Measurements from ENCODE around the gene ATP9A. TPM values are rescaled to one million over a fixed set of nuclear protein-coding genes. Genes with fewer than 3 reads are reported as not detected.

Gene ATP9A
- total and polyA plus RNA-seq, 2 of the 8 experiments (the other 6 are each of a cell fraction or from before 2014, with no cell fraction given), result 5.0 to 6.4 TPM

- TF ChIP-seq SAP30 (IDR thresholded peaks at IDR 0.05; ENCODE audit: insufficient read depth, insufficient replicate concordance, low read length), result no peak
Measured at GRCh38 chr20:51811514-51812128, 43.4 kb upstream of the ATP9A start (continued).

Measured in H1 (cell line).